Trophoblast cell (in vitro differentiated cells and primary cell): ENCODE data around the gene ARHGAP26.

Source experiments
- DNase-seq, 2 donors: peaks; one replicate each; pipeline ENCODE4 v3.0.0-alpha.2; 2016
- H2AFZ ChIP-seq: 2 replicates; pipeline ENCODE4 v1.6.1; 2013; ENCODE audit warnings: low read length, moderate library complexity, mild to moderate bottlenecking; ENCODE audit not compliant: insufficient read depth, poor library complexity
- H2AK5ac ChIP-seq: 2 replicates; pipeline ENCODE4 v1.6.1; 2013; ENCODE audit warnings: mild to moderate bottlenecking, low read length
- H2BK120ac ChIP-seq: 2 replicates; pipeline ENCODE4 v1.6.1; 2013; ENCODE audit warnings: low read length, mild to moderate bottlenecking, moderate library complexity; ENCODE audit not compliant: insufficient read depth, poor library complexity
- H2BK12ac ChIP-seq: 2 replicates; pipeline ENCODE4 v1.6.1; 2013; ENCODE audit warnings: mild to moderate bottlenecking, low read length, moderate library complexity
- H2BK5ac ChIP-seq: 2 replicates; pipeline ENCODE4 v1.6.1; 2013; ENCODE audit warnings: low read length, low read depth, moderate library complexity, mild to moderate bottlenecking; ENCODE audit not compliant: poor library complexity
- H3K14ac ChIP-seq: 2 replicates; pipeline ENCODE4 v1.6.1; 2013; ENCODE audit warnings: mild to moderate bottlenecking, low read length
- H3K18ac ChIP-seq: 2 replicates; pipeline ENCODE4 v1.6.1; 2013; ENCODE audit warnings: mild to moderate bottlenecking, low read length
- H3K23ac ChIP-seq: 2 replicates; pipeline ENCODE4 v1.6.1; 2013; ENCODE audit warnings: low read length
- H3K27ac ChIP-seq: 2 replicates; pipeline ENCODE4 v1.5.1; 2013; ENCODE audit warnings: low read depth, mild to moderate bottlenecking, inconsistent platforms, low read length, moderate library complexity
- H3K27me3 ChIP-seq: 2 replicates; pipeline ENCODE4 v1.6.1; 2013; ENCODE audit warnings: inconsistent platforms, mild to moderate bottlenecking, low read length, moderate library complexity; ENCODE audit not compliant: insufficient read depth
- H3K36me3 ChIP-seq, 2 experiments: 1 replicate in 1 of 2; 2 replicates in 1 of 2; pipeline ENCODE4 v1.6.1; 2013; ENCODE audit warnings: low read length in 2 of 2, mild to moderate bottlenecking in 2 of 2, moderate library complexity in 1 of 2; ENCODE audit not compliant: insufficient read depth in 2 of 2, control insufficient read depth in 1 of 2
- H3K4ac ChIP-seq: 2 replicates; pipeline ENCODE4 v1.6.1; 2013; ENCODE audit warnings: low read depth, mild to moderate bottlenecking, low read length, moderate library complexity
- H3K4me1 ChIP-seq, 2 experiments: 1 replicate in 1 of 2; 2 replicates in 1 of 2; pipeline ENCODE4 v1.6.1; 2013; ENCODE audit warnings: low read length in 2 of 2, mild to moderate bottlenecking in 2 of 2, moderate library complexity in 1 of 2; ENCODE audit not compliant: insufficient read depth in 2 of 2, control insufficient read depth in 1 of 2
- H3K4me2 ChIP-seq: 2 replicates; pipeline ENCODE4 v1.6.1; 2013; ENCODE audit warnings: inconsistent platforms, mild to moderate bottlenecking, low read length, moderate library complexity
- H3K4me3 ChIP-seq: 2 replicates; pipeline ENCODE4 v1.5.1; 2013; ENCODE audit warnings: mild to moderate bottlenecking, low read depth, low read length, inconsistent platforms
- H3K79me1 ChIP-seq: one replicate; pipeline ENCODE4 v1.6.1; 2013; ENCODE audit warnings: low read length
- H3K79me2 ChIP-seq: 2 replicates; pipeline ENCODE4 v1.6.1; 2013; ENCODE audit warnings: low read length, mild to moderate bottlenecking; ENCODE audit not compliant: control insufficient read depth, insufficient read depth, poor library complexity
- H3K9ac ChIP-seq: 2 replicates; pipeline ENCODE4 v1.6.1; 2013; ENCODE audit warnings: mild to moderate bottlenecking, low read length
- H3K9me3 ChIP-seq: 2 replicates; pipeline ENCODE4 v1.6.1; 2013; ENCODE audit warnings: low read depth, mild to moderate bottlenecking, control low read depth, inconsistent platforms, low read length; ENCODE audit not compliant: insufficient read depth
- H4K12ac ChIP-seq: 2 replicates; pipeline ENCODE4 v1.6.1; 2013; ENCODE audit warnings: low read depth, mild to moderate bottlenecking, low read length, moderate library complexity
- H4K8ac ChIP-seq: 2 replicates; pipeline ENCODE4 v1.6.1; 2013; ENCODE audit warnings: low read depth, mild to moderate bottlenecking, low read length, moderate library complexity
- H4K91ac ChIP-seq: one replicate; pipeline ENCODE4 v1.6.1; 2013; ENCODE audit warnings: low read depth, mild to moderate bottlenecking, low read length, moderate library complexity
- WGBS: extraction: QIAGEN DNeasy Blood & Tissue Kit; methylation state at CpG from one replicate; pipeline ENCODE4 v1.1.7; 2013; ENCODE audit warnings: missing lambda C conversion rate; ENCODE audit not compliant: insufficient read length, insufficient coverage; ENCODE audit errors: extremely low coverage; 5-methylcytosine and 5-hydroxymethylcytosine counted together

Gene ARHGAP26

DNA sequence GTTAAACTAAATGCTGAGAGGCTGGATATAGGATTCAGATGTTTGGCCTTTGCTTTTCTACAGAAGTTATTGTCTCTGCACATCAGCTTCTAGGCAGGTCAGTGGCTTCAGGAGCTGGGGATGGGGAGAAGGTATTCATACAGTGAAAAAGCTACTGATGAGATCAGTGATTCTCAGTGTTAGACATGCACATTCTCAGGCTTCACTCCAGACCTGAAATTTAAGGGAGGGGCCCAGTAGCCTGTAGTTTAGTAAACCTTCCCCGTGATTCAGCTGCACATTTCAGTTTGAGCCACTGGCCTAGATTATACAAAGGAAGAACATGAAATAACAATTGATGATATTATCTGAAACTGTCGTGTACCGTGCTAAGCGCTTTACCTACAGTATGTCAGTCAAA lies 127.2 kb downstream of the ARHGAP26 start:
- no peaks in the 10 kb centered on the region for H3K79me2 ChIP-seq
- no peak overlapping the region for H4K12ac ChIP-seq
- H4K91ac ChIP-seq = no peak overlapping the region
- H4K8ac ChIP-seq = no peak overlapping the region
- no peaks in the 10 kb centered on the region for H3K9me3 ChIP-seq
- H3K18ac ChIP-seq = no peak overlapping the region
- H3K4me1 ChIP-seq = peaks cover 12 to 21% of the 10 kb centered on the region in 2 experiments
- H2BK5ac ChIP-seq = no peak overlapping the region
- no CpG with 5 or more reads among the region's 4 CpGs for WGBS
- H3K4me3 ChIP-seq = no peak overlapping the region
- H3K14ac ChIP-seq = no peak overlapping the region
- H2BK120ac ChIP-seq = no peak overlapping the region
- no peak for DNase-seq
- H3K79me1 ChIP-seq = peaks cover 8% of the 10 kb centered on the region
- no peaks in the 10 kb centered on the region for H3K27me3 ChIP-seq
- H3K9ac ChIP-seq = no peak overlapping the region
- H3K27ac ChIP-seq = no peak overlapping the region
- no peak overlapping the region for H3K4ac ChIP-seq
- H2BK12ac ChIP-seq = no peak overlapping the region
- H2AK5ac ChIP-seq = no peak overlapping the region
- H2AFZ ChIP-seq = no peak overlapping the region
- H3K36me3 ChIP-seq = no peaks in the 10 kb centered on the region
- no peak overlapping the region for H3K23ac ChIP-seq
- H3K4me2 ChIP-seq = no peak overlapping the region

DNA sequence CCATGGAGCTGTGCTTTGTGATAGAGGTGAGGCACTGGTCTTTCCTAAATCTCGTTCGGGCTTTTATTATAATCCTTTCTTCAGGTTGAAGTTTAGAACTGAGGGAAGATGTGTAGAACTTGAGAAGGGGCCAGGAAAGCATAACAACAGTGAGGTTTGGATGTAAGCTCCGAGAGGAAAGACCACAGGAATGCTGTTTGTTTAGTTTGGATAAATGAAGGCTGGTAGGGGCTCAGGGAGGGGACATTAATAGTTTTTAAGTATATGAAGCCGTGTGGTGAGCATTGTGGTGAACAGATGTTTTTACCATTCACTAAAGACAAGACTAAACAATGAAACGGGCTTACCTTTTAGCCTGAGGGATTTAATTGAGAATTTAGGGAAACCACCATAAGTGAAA lies 130.8 kb downstream of the ARHGAP26 start:
- DNase-seq = peak; percentile 38 to 73
- H2AK5ac ChIP-seq = no peak overlapping the region
- H3K4ac ChIP-seq = no peak overlapping the region
- no peaks in the 10 kb centered on the region for H3K79me2 ChIP-seq
- peaks cover 9% of the 10 kb centered on the region for H3K79me1 ChIP-seq
- H3K27ac ChIP-seq = peak overlapping the region; percentile 58
- H3K14ac ChIP-seq = no peak overlapping the region
- H3K18ac ChIP-seq = no peak overlapping the region
- no CpG with 5 or more reads among the region's 5 CpGs for WGBS
- H3K27me3 ChIP-seq = no peaks in the 10 kb centered on the region
- H3K4me3 ChIP-seq = no peak overlapping the region
- no peak overlapping the region for H4K91ac ChIP-seq
- no peaks in the 10 kb centered on the region for H3K9me3 ChIP-seq
- no peak overlapping the region for H3K9ac ChIP-seq
- no peak overlapping the region for H2BK120ac ChIP-seq
- H2AFZ ChIP-seq = no peak overlapping the region
- H4K8ac ChIP-seq = no peak overlapping the region
- H3K4me2 ChIP-seq = peak overlapping the region; percentile 29
- H2BK12ac ChIP-seq = peak overlapping the region; percentile 83
- no peak overlapping the region for H3K23ac ChIP-seq
- H2BK5ac ChIP-seq = peak overlapping the region; percentile 71
- no peaks in the 10 kb centered on the region for H3K36me3 ChIP-seq
- peaks cover 21 to 27% of the 10 kb centered on the region in 2 experiments for H3K4me1 ChIP-seq
- no peak overlapping the region for H4K12ac ChIP-seq

DNA sequence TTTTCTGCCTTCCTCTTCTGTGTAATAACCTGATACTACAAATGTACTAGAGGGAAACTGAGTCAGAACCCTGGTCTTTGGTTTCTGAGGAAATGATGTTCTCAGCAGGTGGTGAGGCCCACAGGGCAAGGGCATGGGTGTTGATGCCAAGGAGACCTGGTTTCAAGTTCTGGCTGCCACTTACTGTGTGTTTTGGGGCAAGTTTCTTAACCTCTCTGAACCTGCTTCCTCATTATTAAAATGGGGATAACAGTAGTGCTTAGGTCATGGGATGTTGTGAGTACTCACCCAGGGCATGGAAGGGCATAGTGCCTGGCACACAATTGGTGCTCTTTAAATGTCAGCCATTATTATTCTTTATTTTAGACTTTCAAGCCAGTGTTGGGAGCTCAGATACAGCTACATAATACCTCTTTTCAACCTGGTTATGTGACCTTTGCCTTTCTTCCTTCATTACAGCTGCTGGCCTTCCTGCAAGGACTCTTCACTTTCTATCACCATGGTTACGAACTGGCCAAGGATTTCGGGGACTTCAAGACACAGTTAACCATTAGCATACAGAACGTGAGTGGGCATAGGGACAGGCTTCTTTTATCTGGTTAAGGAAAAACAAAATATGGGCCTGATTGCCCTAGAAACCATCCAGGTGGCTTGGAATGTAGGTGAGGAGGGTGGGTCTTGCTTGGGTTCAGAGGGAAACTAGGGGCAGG lies 131.5 kb downstream of the ARHGAP26 start:
- H3K14ac ChIP-seq = peak overlapping the region; percentile 86
- no CpG with 5 or more reads among the region's 3 CpGs for WGBS

DNA sequence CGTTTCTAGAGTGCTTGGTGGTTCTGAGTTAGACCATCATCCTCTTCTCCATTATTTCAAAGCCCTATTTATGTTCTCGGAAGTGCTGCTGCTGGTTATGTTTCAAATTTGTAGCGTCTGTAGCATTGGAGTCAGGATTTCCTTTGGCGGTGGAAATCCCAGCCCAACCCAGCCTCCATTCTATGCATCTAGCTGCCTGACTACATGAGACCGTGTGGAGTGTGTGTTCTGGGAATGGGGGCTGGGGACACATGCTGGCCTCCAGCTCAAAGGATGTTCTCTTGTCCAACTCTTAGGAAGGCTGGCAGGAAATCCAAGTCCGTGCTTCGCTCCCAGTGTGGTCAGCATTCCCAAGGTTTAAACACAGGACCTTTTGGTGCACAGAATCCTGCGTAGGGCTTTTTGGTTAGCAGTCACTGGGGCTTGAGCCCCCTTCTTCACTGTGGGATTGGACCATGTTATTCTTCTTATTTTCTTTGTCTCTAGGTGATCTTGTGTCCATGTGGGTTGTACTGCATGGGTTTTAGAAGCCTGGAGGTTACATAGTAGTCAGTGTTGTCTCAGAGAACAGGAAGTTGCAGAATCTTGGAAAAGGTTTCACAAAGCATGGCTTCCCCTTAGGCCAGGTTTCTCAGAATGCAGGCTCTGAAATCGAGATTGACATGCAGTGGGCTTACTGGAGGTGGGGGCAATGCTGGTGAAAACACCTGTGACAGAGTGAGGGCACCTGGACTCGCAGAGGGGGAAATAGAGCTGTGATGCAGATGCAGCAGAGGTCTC lies 132.2 kb downstream of the ARHGAP26 start:
- Histone ChIP-seq H4K8ac (no peak overlapping the region), H2BK120ac (peak overlapping the region; percentile 18), H4K91ac (peak overlapping the region; percentile 54), H3K4me3 (no peak overlapping the region), H3K36me3 (no peaks in the 10 kb centered on the region), H4K12ac (no peak overlapping the region), H3K79me1 (peaks cover 9% of the 10 kb centered on the region), H3K9me3 (no peaks in the 10 kb centered on the region), H3K9ac (no peak overlapping the region), H3K23ac (no peak overlapping the region), H2AK5ac (peak overlapping the region; percentile 39), H2AFZ (no peak overlapping the region), H3K79me2 (no peaks in the 10 kb centered on the region), H3K4me1 (peaks cover 21 to 25% of the 10 kb centered on the region in 2 experiments), H3K4me2 (no peak overlapping the region), H3K4ac (no peak overlapping the region), H3K27ac (no peak overlapping the region), H3K27me3 (no peaks in the 10 kb centered on the region), H2BK12ac (peak overlapping the region; percentile 24), H3K18ac (no peak overlapping the region), H3K14ac (peak overlapping the region; percentile 18), H2BK5ac (no peak overlapping the region)
- WGBS = no CpG with 5 or more reads among the region's 10 CpGs
- peak; percentile 59 to 68 for DNase-seq

More for the DNA sequence above, 131.5 kb downstream of the ARHGAP26 start:
- H2BK5ac ChIP-seq = no peak overlapping the region
- no peaks in the 10 kb centered on the region for H3K9me3 ChIP-seq
- H3K18ac ChIP-seq = no peak overlapping the region
- H3K23ac ChIP-seq = no peak overlapping the region
- DNase-seq = peak; percentile 6 to 66
- H3K4me2 ChIP-seq = no peak overlapping the region
- H3K4me1 ChIP-seq = peaks cover 21 to 27% of the 10 kb centered on the region in 2 experiments
- no peak overlapping the region for H3K9ac ChIP-seq
- no peak overlapping the region for H3K4me3 ChIP-seq
- H3K27ac ChIP-seq = no peak overlapping the region
- peak overlapping the region; percentile 24 for H3K4ac ChIP-seq
- H2BK12ac ChIP-seq = peak overlapping the region; percentile 93
- H4K8ac ChIP-seq = peak overlapping the region; percentile 17
- H2AK5ac ChIP-seq = peak overlapping the region; percentile 39
- no peak overlapping the region for H2AFZ ChIP-seq
- H3K27me3 ChIP-seq = no peaks in the 10 kb centered on the region
- H4K12ac ChIP-seq = no peak overlapping the region
- no peaks in the 10 kb centered on the region for H3K36me3 ChIP-seq
- peak overlapping the region; percentile 79 for H4K91ac ChIP-seq
- H3K79me2 ChIP-seq = no peaks in the 10 kb centered on the region
- H2BK120ac ChIP-seq = peak overlapping the region; percentile 92
- peaks cover 9% of the 10 kb centered on the region for H3K79me1 ChIP-seq
